ENCODE results near the gene PHKG1.
A peak's percentile ranks its signal among the peaks of the same experiment; 100 is the strongest.

DNA sequence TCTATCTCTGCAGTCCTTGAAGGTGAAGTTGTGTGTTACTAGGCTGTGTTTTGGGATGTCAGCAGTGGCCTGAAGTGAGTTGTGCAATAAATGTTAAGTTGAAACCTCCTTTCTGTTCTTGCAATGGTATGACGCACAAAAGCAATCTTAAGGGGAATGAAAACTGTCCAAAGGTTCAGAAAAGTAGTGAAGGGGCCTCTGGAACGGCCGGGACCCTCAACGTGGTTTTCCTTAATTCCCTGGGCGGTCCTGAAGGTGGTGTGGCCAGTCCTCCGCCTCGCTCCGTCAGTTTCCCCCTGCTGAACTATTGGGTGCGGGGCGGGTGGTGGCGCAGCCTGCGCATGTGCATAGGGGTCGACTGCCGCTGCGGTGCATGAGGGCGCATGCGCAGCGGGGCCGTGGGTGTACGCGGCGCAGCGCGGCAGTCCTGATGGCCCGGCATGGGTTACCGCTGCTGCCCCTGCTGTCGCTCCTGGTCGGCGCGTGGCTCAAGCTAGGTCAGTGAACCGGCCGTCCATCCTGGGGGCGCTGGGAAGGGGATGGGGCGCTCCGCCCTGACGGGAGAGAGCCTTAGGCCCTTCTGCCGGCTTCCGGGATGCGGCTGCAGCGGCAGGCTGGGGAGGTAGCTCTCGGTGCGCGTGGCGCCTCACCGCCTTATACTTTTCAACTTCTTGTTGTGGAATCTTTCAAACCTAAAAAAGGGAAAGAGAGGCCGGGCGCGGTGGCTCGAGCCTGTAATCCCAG is 28.7 kb downstream of the PHKG1 start, which contains the start of gene SUMF2:
- peak in 3 of 4 experiments; percentile 5 to 45 (median 44) for TF ChIP-seq CTCF (IDR thresholded peaks at IDR 0.05)
- TF ChIP-seq POLR2A (IDR thresholded peaks at IDR 0.05) = peak; percentile 87
